Hepatocyte (in vitro differentiated cells): ENCODE measurements around the gene CTNNAL1. TPM values are rescaled to one million over a fixed set of nuclear protein-coding genes. Genes with fewer than 3 reads are reported as not detected.

Experiments
- DNase-seq: peaks from one replicate; pipeline ENCODE4 v3.0.0-alpha.2; 2016; ENCODE audit warnings: low spot score
- H2AFZ ChIP-seq: fragments of 200-600 bp; sonication (generic); 2 replicates; pipeline ENCODE4 v1.6.0; 2016; ENCODE audit warnings: antibody characterized with exemption, mild to moderate bottlenecking
- H3K27ac ChIP-seq: fragments of 200-600 bp; sonication (generic); 2 replicates; pipeline ENCODE4 v1.5.1; 2016; ENCODE audit warnings: mild to moderate bottlenecking
- H3K27me3 ChIP-seq: fragments of 200-600 bp; sonication (generic); 2 replicates; pipeline ENCODE4 v1.6.1; 2016
- H3K36me3 ChIP-seq: fragments of 200-600 bp; sonication (generic); replicated peaks from 2 replicates; pipeline ENCODE4 v1.5.1; 2016; ENCODE audit warnings: low read depth; ENCODE audit not compliant: insufficient read depth
- H3K4me1 ChIP-seq: fragments of 200-600 bp; sonication (generic); 2 replicates; pipeline ENCODE4 v1.5.1; 2016; ENCODE audit warnings: mild to moderate bottlenecking, moderate library complexity; ENCODE audit not compliant: insufficient read depth
- H3K4me2 ChIP-seq: fragments of 200-600 bp; sonication (generic); 2 replicates; pipeline ENCODE4 v1.6.0; 2016
- H3K4me3 ChIP-seq: fragments of 200-600 bp; sonication (generic); 2 replicates; pipeline ENCODE4 v1.5.1; 2016; ENCODE audit warnings: mild to moderate bottlenecking
- H3K79me2 ChIP-seq: fragments of 200-600 bp; sonication (generic); 2 replicates; pipeline ENCODE4 v1.6.0; 2017; ENCODE audit warnings: mild to moderate bottlenecking
- H3K9me2 ChIP-seq: fragments of 200-600 bp; sonication (generic); replicated peaks from 2 replicates; pipeline ENCODE4 v1.6.0; 2017; ENCODE audit warnings: mild to moderate bottlenecking; ENCODE audit not compliant: insufficient read depth
- H3K9me3 ChIP-seq: fragments of 200-600 bp; sonication (generic); 2 replicates; pipeline ENCODE4 v1.5.1; 2016; ENCODE audit warnings: low read depth, mild to moderate bottlenecking
- H4K20me1 ChIP-seq: fragments of 200-600 bp; sonication (generic); 2 replicates; pipeline ENCODE4 v1.6.0; 2016; ENCODE audit warnings: mild to moderate bottlenecking; ENCODE audit not compliant: insufficient read depth, poor library complexity, severe bottlenecking
- EZH2 ChIP-seq: fragments of 200-600 bp; sonication (generic); IDR thresholded peaks from 2 replicates; pipeline ENCODE4 v1.6.1; 2016; ENCODE audit warnings: antibody characterized with exemption, mild to moderate bottlenecking, borderline replicate concordance
- EZH2phosphoT487 ChIP-seq: fragments of 200-600 bp; sonication (generic); IDR thresholded peaks from one replicate; pipeline ENCODE4 v1.6.1; 2018; ENCODE audit warnings: antibody characterized with exemption, mild to moderate bottlenecking, low read depth, moderate library complexity; ENCODE audit not compliant: unreplicated experiment, severe bottlenecking
- WGBS: methylation state at CpG from one replicate; pipeline ENCODE4 v1.1.6; 2016; ENCODE audit warnings: low lambda C conversion rate; ENCODE audit errors: missing lambda C conversion rate; 5-methylcytosine and 5-hydroxymethylcytosine counted together
- polyA plus RNA-seq: library from polyadenylated mRNA; unstranded; fragments of >200 nt; fragmentation: Nextera tagmentation; extraction: Ambion mirVana; gene quantifications from 2 replicates; pipeline ENCODE4 v1.2.1, GENCODE V29; 2016
- total RNA-seq: library from RNA; depleted of rRNA; stranded (reverse); fragments of >200 nt; gene quantifications from 2 replicates; pipeline ENCODE4 v1.2.3, GENCODE V29; 2014
- TF ChIP-seq, protein P1 (sequence below): fragments of 200-600 bp; sonication (generic); IDR thresholded peaks from 2 replicates; pipeline ENCODE4 v1.5.1; 2016; ENCODE audit warnings: antibody characterized with exemption, mild to moderate bottlenecking; ENCODE audit not compliant: poor library complexity

CTNNAL1 gene
- total and polyA plus RNA-seq, 2 experiments from 2014 or later = 54.5 to 57.4 TPM

DNA sequence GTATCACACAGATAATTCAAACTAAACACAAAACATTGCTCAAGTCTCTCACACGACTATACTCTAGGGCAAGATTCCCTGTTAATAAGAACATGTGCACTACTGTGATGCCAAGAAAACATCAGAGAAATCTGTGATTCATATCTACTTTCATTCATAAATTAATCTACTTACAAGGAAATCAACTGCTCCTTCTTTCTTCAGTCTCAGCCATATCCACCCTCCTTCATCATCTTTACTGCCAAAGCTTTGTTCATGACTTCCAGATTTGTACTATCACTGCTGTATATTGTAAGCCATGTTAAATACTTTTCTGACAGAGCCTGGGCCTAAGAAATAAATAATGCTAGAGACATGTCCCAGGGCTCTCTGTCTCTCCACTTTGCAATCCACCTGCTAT, 35.1 kb downstream of the CTNNAL1 start:
- H3K27me3 ChIP-seq = no peaks in the 10 kb centered on the region
- no peak overlapping the region for H3K27ac ChIP-seq
- no peaks in the 10 kb centered on the region for H3K9me2 ChIP-seq
- H3K4me2 ChIP-seq = no peak overlapping the region
- no peaks in the 10 kb centered on the region for H3K79me2 ChIP-seq
- no peak overlapping the region for H3K4me3 ChIP-seq
- no peaks in the 10 kb centered on the region for H3K9me3 ChIP-seq
- H3K4me1 ChIP-seq = no peaks in the 10 kb centered on the region
- WGBS = 78% methylated on average over 1 of the region's 1 CpG
- H2AFZ ChIP-seq = no peak overlapping the region
- TF ChIP-seq EZH2phosphoT487 (no peak), EZH2 (no peak)
- TF ChIP-seq, protein P1, sequence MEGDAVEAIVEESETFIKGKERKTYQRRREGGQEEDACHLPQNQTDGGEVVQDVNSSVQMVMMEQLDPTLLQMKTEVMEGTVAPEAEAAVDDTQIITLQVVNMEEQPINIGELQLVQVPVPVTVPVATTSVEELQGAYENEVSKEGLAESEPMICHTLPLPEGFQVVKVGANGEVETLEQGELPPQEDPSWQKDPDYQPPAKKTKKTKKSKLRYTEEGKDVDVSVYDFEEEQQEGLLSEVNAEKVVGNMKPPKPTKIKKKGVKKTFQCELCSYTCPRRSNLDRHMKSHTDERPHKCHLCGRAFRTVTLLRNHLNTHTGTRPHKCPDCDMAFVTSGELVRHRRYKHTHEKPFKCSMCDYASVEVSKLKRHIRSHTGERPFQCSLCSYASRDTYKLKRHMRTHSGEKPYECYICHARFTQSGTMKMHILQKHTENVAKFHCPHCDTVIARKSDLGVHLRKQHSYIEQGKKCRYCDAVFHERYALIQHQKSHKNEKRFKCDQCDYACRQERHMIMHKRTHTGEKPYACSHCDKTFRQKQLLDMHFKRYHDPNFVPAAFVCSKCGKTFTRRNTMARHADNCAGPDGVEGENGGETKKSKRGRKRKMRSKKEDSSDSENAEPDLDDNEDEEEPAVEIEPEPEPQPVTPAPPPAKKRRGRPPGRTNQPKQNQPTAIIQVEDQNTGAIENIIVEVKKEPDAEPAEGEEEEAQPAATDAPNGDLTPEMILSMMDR = no peak
- no peaks in the 10 kb centered on the region for H4K20me1 ChIP-seq
- no peak for DNase-seq
- H3K36me3 ChIP-seq = no peaks in the 10 kb centered on the region

DNA sequence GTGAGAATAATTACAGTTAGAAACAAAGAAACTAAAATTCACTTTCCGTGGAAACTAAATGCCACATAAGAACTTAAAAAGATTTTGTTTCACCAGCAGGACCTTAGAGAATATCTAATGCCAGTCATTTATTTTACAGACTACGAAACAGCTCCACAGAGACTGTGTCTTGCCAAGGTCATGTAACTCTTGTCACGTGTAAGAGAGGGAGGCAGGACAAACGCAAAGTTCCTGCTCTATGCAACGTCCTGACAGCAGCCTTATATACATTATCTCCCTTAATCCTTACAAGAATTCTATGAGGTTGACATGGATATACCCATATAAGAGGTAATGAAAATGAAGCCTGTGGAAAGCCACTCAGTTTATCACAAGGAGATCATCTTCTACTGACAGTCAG, 39.4 kb downstream of the CTNNAL1 start:
- Histone ChIP-seq H3K27me3 (no peaks in the 10 kb centered on the region), H3K9me2 (no peaks in the 10 kb centered on the region), H3K27ac (no peak overlapping the region), H3K36me3 (no peaks in the 10 kb centered on the region), H3K4me1 (no peaks in the 10 kb centered on the region), H4K20me1 (no peaks in the 10 kb centered on the region), H3K4me2 (no peak overlapping the region), H2AFZ (no peak overlapping the region), H3K9me3 (no peaks in the 10 kb centered on the region), H3K4me3 (no peak overlapping the region), H3K79me2 (no peaks in the 10 kb centered on the region)
- WGBS = 64% methylated on average over 5 of the region's 5 CpGs
- TF ChIP-seq EZH2phosphoT487 = no peak
- TF ChIP-seq, protein P1 = no peak
- TF ChIP-seq EZH2 = no peak
- DNase-seq = no peak

DNA sequence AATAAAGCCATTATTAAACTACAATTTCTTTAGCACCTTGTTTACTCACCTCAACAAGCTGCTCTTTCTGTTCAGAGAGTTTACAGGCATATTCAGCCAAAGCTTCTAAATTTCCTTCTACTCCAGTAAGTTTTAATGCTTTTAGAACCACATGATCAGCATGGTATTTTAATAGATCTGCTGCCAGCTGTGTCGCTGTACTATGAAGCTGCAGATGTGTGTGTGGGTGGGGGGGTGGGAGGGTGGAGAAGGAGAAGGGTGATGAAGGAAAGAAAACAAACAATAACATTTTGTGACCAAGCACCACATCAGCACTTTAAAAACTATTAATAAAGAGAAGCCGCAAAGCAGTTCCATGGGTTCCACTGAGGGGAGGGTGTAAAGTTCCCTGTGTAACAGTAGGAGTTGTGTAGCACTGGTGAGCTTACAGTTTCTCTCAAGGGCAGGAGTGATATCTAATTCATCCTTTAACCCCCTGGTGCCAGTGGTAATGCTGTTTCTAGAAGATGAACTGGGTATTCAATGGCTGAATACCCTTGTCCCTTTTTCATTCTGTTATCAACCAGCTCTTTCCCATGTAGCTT, 40.6 kb downstream of the CTNNAL1 start:
- no peaks in the 10 kb centered on the region for H3K27me3 ChIP-seq
- no peaks in the 10 kb centered on the region for H4K20me1 ChIP-seq
- no peaks in the 10 kb centered on the region for H3K9me2 ChIP-seq
- no peak overlapping the region for H3K4me3 ChIP-seq
- DNase-seq = no peak
- H3K4me2 ChIP-seq = no peak overlapping the region
- 64% methylated on average over 2 of the region's 2 CpGs for WGBS
- H3K4me1 ChIP-seq = no peaks in the 10 kb centered on the region
- H3K9me3 ChIP-seq = no peaks in the 10 kb centered on the region
- H2AFZ ChIP-seq = no peak overlapping the region
- TF ChIP-seq EZH2 (no peak), EZH2phosphoT487 (no peak)
- TF ChIP-seq, protein P1 = no peak
- peak overlapping the region; percentile 8 for H3K27ac ChIP-seq
- H3K36me3 ChIP-seq = no peaks in the 10 kb centered on the region
- no peaks in the 10 kb centered on the region for H3K79me2 ChIP-seq
